Measurements from ENCODE around the gene TRMT5. TPM values are rescaled to one million over a fixed set of nuclear protein-coding genes. Genes with fewer than 3 reads are reported as not detected.

Gene TRMT5
- total RNA-seq: 7.5 and 14.3 TPM in 2 replicates
- 4.7 and 6.5 TPM in 2 replicates for polyA plus RNA-seq

GRCh38 chr14:60980811-60981632, at the start of gene TRMT5, which contains the start of gene SLC38A6:
TRMT5 (minus strand) TSS chr14:60981079; CDS start chr14:60980973, 106 bp downstream.
SLC38A6 (plus strand) TSS chr14:60981245; CDS start chr14:60981278, 33 bp downstream.
- Histone ChIP-seq H3K27me3 (no peaks in the 10 kb centered on the region), H2AFZ (peak within 1 kb of the TSS; percentile 70), H3K36me3 (replicated peaks; ENCODE audit: insufficient read depth, low read depth) (no peaks in the 10 kb centered on the region), H4K20me1 (ENCODE audit: insufficient read depth, poor library complexity, severe bottlenecking) (no peaks in the 10 kb centered on the region), H3K4me2 (peak within 1 kb of the TSS; percentile 85), H3K27ac (peak within 1 kb of the TSS; percentile 86), H3K9me3 (ENCODE audit: low read depth) (no peaks in the 10 kb centered on the region), H3K4me3 (peak within 1 kb of the TSS; percentile 75), H3K79me2 (peaks cover 35% of the 10 kb centered on the region), H3K9me2 (replicated peaks; ENCODE audit: insufficient read depth) (no peaks in the 10 kb centered on the region), H3K4me1 (ENCODE audit: insufficient read depth) (peaks cover 10% of the 10 kb centered on the region)
- DNase-seq (ENCODE audit: low spot score): peak; percentile 96
- WGBS (ENCODE audit: low lambda C conversion rate, missing lambda C conversion rate): under 1% methylated on average over 57 of the region's 59 CpGs
- no peak for TF ChIP-seq EZH2 (IDR thresholded peaks at IDR 0.05; ENCODE audit: borderline replicate concordance)
- TF ChIP-seq CTCF (IDR thresholded peaks at IDR 0.05; ENCODE audit: poor library complexity): no peak
- no peak for TF ChIP-seq EZH2phosphoT487 (IDR thresholded peaks at IDR 0.05; ENCODE audit: low read depth, severe bottlenecking, unreplicated experiment)

- Histone ChIP-seq H3K79me2 (no peaks in the 10 kb centered on the region), H3K4me3 (no peak overlapping the region), H3K9me2 (replicated peaks; ENCODE audit: insufficient read depth) (no peaks in the 10 kb centered on the region), H3K27me3 (no peaks in the 10 kb centered on the region), H3K4me2 (no peak overlapping the region), H3K4me1 (ENCODE audit: insufficient read depth) (no peaks in the 10 kb centered on the region), H3K27ac (no peak overlapping the region), H3K36me3 (replicated peaks; ENCODE audit: insufficient read depth, low read depth) (no peaks in the 10 kb centered on the region), H2AFZ (no peak overlapping the region), H3K9me3 (ENCODE audit: low read depth) (no peaks in the 10 kb centered on the region), H4K20me1 (ENCODE audit: insufficient read depth, poor library complexity, severe bottlenecking) (no peaks in the 10 kb centered on the region)
- 94% methylated on average over 2 of the region's 2 CpGs for WGBS (ENCODE audit: low lambda C conversion rate, missing lambda C conversion rate)
- no peak for DNase-seq (ENCODE audit: low spot score)
- TF ChIP-seq EZH2 (IDR thresholded peaks at IDR 0.05; ENCODE audit: borderline replicate concordance) (no peak), EZH2phosphoT487 (IDR thresholded peaks at IDR 0.05; ENCODE audit: low read depth, severe bottlenecking, unreplicated experiment) (no peak), CTCF (IDR thresholded peaks at IDR 0.05; ENCODE audit: poor library complexity) (no peak)
Measured at GRCh38 chr14:61026526-61026925, 45.6 kb upstream of the TRMT5 start.

GRCh38 chr14:61025251-61026223, 44.7 kb upstream of the TRMT5 start:
- no peak overlapping the region for H3K4me3 ChIP-seq
- H3K4me2 ChIP-seq: no peak overlapping the region
- H4K20me1 ChIP-seq (ENCODE audit: insufficient read depth, poor library complexity, severe bottlenecking): no peaks in the 10 kb centered on the region
- DNase-seq (ENCODE audit: low spot score): peak; percentile 75
- no peaks in the 10 kb centered on the region for H3K27me3 ChIP-seq
- WGBS (ENCODE audit: low lambda C conversion rate, missing lambda C conversion rate): 48% methylated on average over 7 of the region's 7 CpGs
- H3K79me2 ChIP-seq: no peaks in the 10 kb centered on the region
- no peak for TF ChIP-seq EZH2 (IDR thresholded peaks at IDR 0.05; ENCODE audit: borderline replicate concordance)
- peak; percentile 92 for TF ChIP-seq CTCF (IDR thresholded peaks at IDR 0.05; ENCODE audit: poor library complexity)
- no peak for TF ChIP-seq EZH2phosphoT487 (IDR thresholded peaks at IDR 0.05; ENCODE audit: low read depth, severe bottlenecking, unreplicated experiment)
- no peak overlapping the region for H3K27ac ChIP-seq
- H3K4me1 ChIP-seq (ENCODE audit: insufficient read depth): no peaks in the 10 kb centered on the region
- no peak overlapping the region for H2AFZ ChIP-seq
- H3K36me3 ChIP-seq (replicated peaks; ENCODE audit: insufficient read depth, low read depth): no peaks in the 10 kb centered on the region
- no peaks in the 10 kb centered on the region for H3K9me2 ChIP-seq (replicated peaks; ENCODE audit: insufficient read depth)
- no peaks in the 10 kb centered on the region for H3K9me3 ChIP-seq (ENCODE audit: low read depth)

All from hepatocyte (in vitro differentiated cells).